Loucy (cell line): Measurements from ENCODE around the gene CTDSP1.

ENCODE experiments used
- H2AFZ ChIP-seq: fragments of 200-600 bp; sonication (generic); 2 replicates; pipeline ENCODE4 v1.6.0; 2016; ENCODE audit warnings: antibody characterized with exemption, mild to moderate bottlenecking, low read length, moderate library complexity
- H3F3A ChIP-seq: fragments of 200-600 bp; 2 replicates; pipeline ENCODE4 v1.6.0; 2016; ENCODE audit warnings: antibody characterized with exemption, low read depth, mild to moderate bottlenecking
- H3K27me3 ChIP-seq: fragments of 200-600 bp; sonication (generic); 2 replicates; pipeline ENCODE4 v1.6.1; 2014; ENCODE audit warnings: low read length, mild to moderate bottlenecking; ENCODE audit not compliant: insufficient read depth, poor library complexity, severe bottlenecking
- H3K36me3 ChIP-seq: fragments of 200-600 bp; sonication (generic); 2 replicates; pipeline ENCODE4 v1.6.1; 2016; ENCODE audit warnings: low read length; ENCODE audit not compliant: insufficient read depth
- H3K4me1 ChIP-seq: fragments of 200-600 bp; sonication (generic); 2 replicates; pipeline ENCODE4 v1.5.1; 2014; ENCODE audit warnings: low read length, mild to moderate bottlenecking; ENCODE audit not compliant: insufficient read depth, poor library complexity, severe bottlenecking
- H3K4me2 ChIP-seq: fragments of 200-600 bp; sonication (generic); 2 replicates; pipeline ENCODE4 v1.6.0; 2014; ENCODE audit warnings: antibody characterized with exemption, low read length, low read depth, mild to moderate bottlenecking; ENCODE audit not compliant: poor library complexity, severe bottlenecking
- H3K4me3 ChIP-seq: fragments of 200-600 bp; sonication (generic); 2 replicates; pipeline ENCODE4 v1.5.1; 2014; ENCODE audit warnings: low read length, mild to moderate bottlenecking, mixed read lengths; ENCODE audit not compliant: poor library complexity, severe bottlenecking
- H3K79me2 ChIP-seq: fragments of 200-600 bp; sonication (generic); 2 replicates; pipeline ENCODE4 v1.6.1; 2014; ENCODE audit warnings: low read length; ENCODE audit not compliant: insufficient read depth
- H3K9ac ChIP-seq: fragments of 200-600 bp; sonication (generic); 2 replicates; pipeline ENCODE4 v1.6.0; 2014; ENCODE audit warnings: mild to moderate bottlenecking, low read depth, low read length, moderate library complexity; ENCODE audit not compliant: poor library complexity, severe bottlenecking
- H3K9me2 ChIP-seq: fragments of 200-600 bp; sonication (generic); replicated peaks from 2 replicates; pipeline ENCODE4 v1.6.1; 2016; ENCODE audit warnings: low read depth, low read length, mixed read lengths
- H3K9me3 ChIP-seq: fragments of 200-600 bp; sonication (generic); 2 replicates; pipeline ENCODE4 v1.6.1; 2014; ENCODE audit warnings: mild to moderate bottlenecking, antibody characterized with exemption, low read length, low read depth; ENCODE audit not compliant: insufficient read depth
- H4K20me1 ChIP-seq: fragments of 200-600 bp; sonication (generic); 2 replicates; pipeline ENCODE4 v1.6.0; 2014; ENCODE audit warnings: antibody characterized with exemption, low read length, mild to moderate bottlenecking; ENCODE audit not compliant: insufficient read depth, poor library complexity, severe bottlenecking
- EZH2phosphoT487 ChIP-seq: fragments of 200-600 bp; IDR thresholded peaks from 2 replicates; pipeline ENCODE4 v1.6.1; 2018; ENCODE audit warnings: antibody characterized with exemption, mild to moderate bottlenecking, moderate library complexity, borderline replicate concordance
- TF ChIP-seq, protein P1 (sequence below): fragments of 200-600 bp; sonication (generic); conservative IDR thresholded peaks from 2 replicates; pipeline ENCODE4 v1.5.1; 2014; ENCODE audit warnings: mild to moderate bottlenecking, antibody characterized with exemption, low read length

The CTDSP1 gene

DNA sequence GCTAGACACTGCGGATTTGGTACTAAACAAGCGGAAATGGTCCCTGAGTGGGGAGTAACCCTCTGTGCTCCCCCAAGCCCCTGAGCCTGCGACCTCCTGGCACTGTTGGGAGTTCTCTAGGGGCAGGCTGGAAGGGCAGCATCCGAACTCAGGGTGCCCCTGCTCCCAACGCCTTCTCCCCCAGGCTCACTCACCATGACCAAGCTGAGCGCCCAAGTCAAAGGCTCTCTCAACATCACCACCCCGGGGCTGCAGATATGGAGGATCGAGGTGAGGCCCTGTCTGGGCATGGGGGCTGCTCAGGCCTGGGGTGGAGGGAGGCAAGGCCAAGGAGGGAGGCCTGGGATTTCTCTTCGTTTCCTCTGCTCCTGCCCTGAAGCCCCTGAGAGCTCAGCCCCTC lies 23.9 kb downstream of the CTDSP1 start:
- H3K4me1 ChIP-seq = no peaks in the 10 kb centered on the region
- H3F3A ChIP-seq = no peaks in the 10 kb centered on the region
- H2AFZ ChIP-seq = no peak overlapping the region

DNA sequence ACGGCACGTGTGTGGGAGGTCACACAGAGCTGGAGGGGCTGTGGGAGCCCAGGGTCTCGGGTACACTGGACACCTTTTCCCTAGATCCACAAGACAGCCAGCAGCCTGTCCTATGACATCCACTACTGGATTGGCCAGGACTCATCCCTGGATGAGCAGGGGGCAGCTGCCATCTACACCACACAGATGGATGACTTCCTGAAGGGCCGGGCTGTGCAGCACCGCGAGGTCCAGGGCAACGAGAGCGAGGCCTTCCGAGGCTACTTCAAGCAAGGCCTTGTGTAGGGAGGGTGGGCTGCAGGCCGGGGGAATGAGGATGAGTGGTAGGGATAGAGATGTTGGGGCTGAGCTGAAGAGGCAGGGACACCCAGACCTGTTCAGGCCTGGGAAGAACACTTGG lies 25.9 kb downstream of the CTDSP1 start:
- Histone ChIP-seq H3K4me1 (peaks cover 3% of the 10 kb centered on the region), H3K4me2 (no peak overlapping the region), H3K9me3 (no peaks in the 10 kb centered on the region), H2AFZ (no peak overlapping the region), H3K27me3 (no peaks in the 10 kb centered on the region), H3K79me2 (no peaks in the 10 kb centered on the region), H3K4me3 (no peak overlapping the region), H3F3A (no peaks in the 10 kb centered on the region), H3K9me2 (no peaks in the 10 kb centered on the region), H4K20me1 (no peaks in the 10 kb centered on the region), H3K36me3 (no peaks in the 10 kb centered on the region), H3K9ac (no peak overlapping the region)
- no peak for TF ChIP-seq EZH2phosphoT487
- TF ChIP-seq, protein P1, sequence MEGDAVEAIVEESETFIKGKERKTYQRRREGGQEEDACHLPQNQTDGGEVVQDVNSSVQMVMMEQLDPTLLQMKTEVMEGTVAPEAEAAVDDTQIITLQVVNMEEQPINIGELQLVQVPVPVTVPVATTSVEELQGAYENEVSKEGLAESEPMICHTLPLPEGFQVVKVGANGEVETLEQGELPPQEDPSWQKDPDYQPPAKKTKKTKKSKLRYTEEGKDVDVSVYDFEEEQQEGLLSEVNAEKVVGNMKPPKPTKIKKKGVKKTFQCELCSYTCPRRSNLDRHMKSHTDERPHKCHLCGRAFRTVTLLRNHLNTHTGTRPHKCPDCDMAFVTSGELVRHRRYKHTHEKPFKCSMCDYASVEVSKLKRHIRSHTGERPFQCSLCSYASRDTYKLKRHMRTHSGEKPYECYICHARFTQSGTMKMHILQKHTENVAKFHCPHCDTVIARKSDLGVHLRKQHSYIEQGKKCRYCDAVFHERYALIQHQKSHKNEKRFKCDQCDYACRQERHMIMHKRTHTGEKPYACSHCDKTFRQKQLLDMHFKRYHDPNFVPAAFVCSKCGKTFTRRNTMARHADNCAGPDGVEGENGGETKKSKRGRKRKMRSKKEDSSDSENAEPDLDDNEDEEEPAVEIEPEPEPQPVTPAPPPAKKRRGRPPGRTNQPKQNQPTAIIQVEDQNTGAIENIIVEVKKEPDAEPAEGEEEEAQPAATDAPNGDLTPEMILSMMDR = no peak

More for the DNA sequence above, 23.9 kb downstream of the CTDSP1 start:
- Histone ChIP-seq H3K4me3 (no peak overlapping the region), H3K9me2 (no peaks in the 10 kb centered on the region), H3K9ac (no peak overlapping the region), H3K79me2 (no peaks in the 10 kb centered on the region), H3K9me3 (no peaks in the 10 kb centered on the region), H3K4me2 (no peak overlapping the region), H3K36me3 (no peaks in the 10 kb centered on the region), H4K20me1 (no peaks in the 10 kb centered on the region), H3K27me3 (no peaks in the 10 kb centered on the region)
- no peak for TF ChIP-seq EZH2phosphoT487
- TF ChIP-seq, protein P1 = no peak

DNA sequence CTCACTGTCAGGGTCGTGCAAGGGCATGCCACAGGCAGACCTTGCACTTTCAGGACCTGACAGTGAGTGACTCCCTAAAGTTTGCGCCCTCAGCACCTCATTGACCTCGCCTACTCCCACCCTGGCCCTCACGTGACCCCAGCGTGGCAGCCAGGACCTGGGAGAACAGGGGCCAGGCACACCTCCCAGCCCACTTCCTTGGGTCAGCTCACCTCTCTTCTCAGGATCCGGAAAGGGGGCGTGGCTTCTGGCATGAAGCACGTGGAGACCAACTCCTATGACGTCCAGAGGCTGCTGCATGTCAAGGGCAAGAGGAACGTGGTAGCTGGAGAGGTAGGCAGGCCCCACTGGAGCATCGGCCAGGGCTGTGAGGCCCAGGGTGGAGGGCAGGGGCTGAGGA lies 28.1 kb downstream of the CTDSP1 start:
- Histone ChIP-seq H3K79me2 (no peaks in the 10 kb centered on the region), H3K4me1 (peaks cover 3% of the 10 kb centered on the region), H2AFZ (no peak overlapping the region), H3K4me2 (no peak overlapping the region), H4K20me1 (no peaks in the 10 kb centered on the region), H3K27me3 (no peaks in the 10 kb centered on the region), H3K9me3 (no peaks in the 10 kb centered on the region), H3K9me2 (no peaks in the 10 kb centered on the region), H3F3A (no peaks in the 10 kb centered on the region), H3K9ac (no peak overlapping the region), H3K36me3 (no peaks in the 10 kb centered on the region), H3K4me3 (no peak overlapping the region)
- TF ChIP-seq, protein P1 = no peak
- TF ChIP-seq EZH2phosphoT487 = no peak
